UCSD-AML1 (cell line): Measurements from ENCODE around the gene PTCD2.
"Not testable (repeated sequence)": the region's sequence is repeated elsewhere in the genome, so short reads cannot be mapped to it uniquely, and the experiment has no call there.

Source experiments
- DNase-seq: peaks from one replicate; lab custom pipeline; 2025; ENCODE audit not compliant: unreplicated experiment; lab: John Stamatoyannopoulos, UW

PTCD2 gene

GRCh38 chr5:72378639-72379289 lies 58.6 kb downstream of the PTCD2 start:
- DNase-seq, result no peak

- no peak for DNase-seq
These were observed 59.8 kb downstream of the PTCD2 start for GRCh38 chr5:72379936-72380335.

GRCh38 chr5:72380492-72381274 lies 60.5 kb downstream of the PTCD2 start:
- peak; percentile 28 for DNase-seq

- no peak for DNase-seq
These were observed 63.1 kb downstream of the PTCD2 start for GRCh38 chr5:72383280-72383679.

GRCh38 chr5:72383726-72384125 lies 63.6 kb downstream of the PTCD2 start:
- no peak for DNase-seq

GRCh38 chr5:72386639-72387038 lies 66.5 kb downstream of the PTCD2 start:
- DNase-seq, result no peak

GRCh38 chr5:72387985-72388384 lies 67.8 kb downstream of the PTCD2 start:
- no peak for DNase-seq

- DNase-seq, result no peak
These were observed 68.5 kb downstream of the PTCD2 start for GRCh38 chr5:72388646-72389045.

- no peak for DNase-seq
These were observed 70.7 kb downstream of the PTCD2 start for GRCh38 chr5:72390836-72391235.

- DNase-seq, result no peak
These were observed 72.2 kb downstream of the PTCD2 start for GRCh38 chr5:72392326-72392733.

- DNase-seq, result no peak
These were observed 72.9 kb downstream of the PTCD2 start for GRCh38 chr5:72393052-72393451.

GRCh38 chr5:72394688-72395087 lies 74.5 kb downstream of the PTCD2 start:
- no peak for DNase-seq

- no peak for DNase-seq
These were observed 77.7 kb downstream of the PTCD2 start for GRCh38 chr5:72397836-72398235.

- no peak for DNase-seq
These were observed 80.8 kb downstream of the PTCD2 start for GRCh38 chr5:72400950-72401349.

GRCh38 chr5:72402381-72402890 lies 82.3 kb downstream of the PTCD2 start:
- DNase-seq, result no peak

- peak; percentile 18 for DNase-seq
These were observed 82.9 kb downstream of the PTCD2 start for GRCh38 chr5:72402959-72403628.

GRCh38 chr5:72404771-72405170 lies 84.6 kb downstream of the PTCD2 start:
- not testable (repeated sequence) for DNase-seq

- no peak for DNase-seq
These were observed 86.9 kb downstream of the PTCD2 start for GRCh38 chr5:72407078-72407477.

GRCh38 chr5:72407541-72407940 lies 87.4 kb downstream of the PTCD2 start:
- DNase-seq, result no peak

GRCh38 chr5:72408127-72408526 lies 88.0 kb downstream of the PTCD2 start:
- no peak for DNase-seq

GRCh38 chr5:72408603-72409002 lies 88.4 kb downstream of the PTCD2 start:
- no peak for DNase-seq
